HL-60 (cell line): ENCODE measurements around the gene AGTR1.
"Not testable (repeated sequence)": the region's sequence is repeated elsewhere in the genome, so short reads cannot be mapped to it uniquely, and the experiment has no call there.

Experiments used
- GABPA ChIP-seq: IDR thresholded peaks from 2 replicates; pipeline ENCODE4 v1.6.1; 2012; ENCODE audit warnings: low read depth
- POLR2AphosphoS5 ChIP-seq: IDR thresholded peaks from 2 replicates; pipeline ENCODE4 v1.6.1; 2012; ENCODE audit warnings: low read depth
- SPI1 ChIP-seq: IDR thresholded peaks from 2 replicates; pipeline ENCODE4 v1.6.1; 2012; ENCODE audit warnings: low read depth, mild to moderate bottlenecking, borderline replicate concordance
- TF ChIP-seq, protein P1 (sequence below): IDR thresholded peaks from one replicate; pipeline ENCODE4 v1.5.1; 2011; ENCODE audit warnings: low read length, control low read depth, inconsistent platforms; ENCODE audit not compliant: insufficient read depth
- TF ChIP-seq, protein P2 (sequence below): IDR thresholded peaks from 2 replicates; pipeline ENCODE4 v1.6.1; 2012; ENCODE audit warnings: low read depth; ENCODE audit not compliant: insufficient replicate concordance

DNA sequence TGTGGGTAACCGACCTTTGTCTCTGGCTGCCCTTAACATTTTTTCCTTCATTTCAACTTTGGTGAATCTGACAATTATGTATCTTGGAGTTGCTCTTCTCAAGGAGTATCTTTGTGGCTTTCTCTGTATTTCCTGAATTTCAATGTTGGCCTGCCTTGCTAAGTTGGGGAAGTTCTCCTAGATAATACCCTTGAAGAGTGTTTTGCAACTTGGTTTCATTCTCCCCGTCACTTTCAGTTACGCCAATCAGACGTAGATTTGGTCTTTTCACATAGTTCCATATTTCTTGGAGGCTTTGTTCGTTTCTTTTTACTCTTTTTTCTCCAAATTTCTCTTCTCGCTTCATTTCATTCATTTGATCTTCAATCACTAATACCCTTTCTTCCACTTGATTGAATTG, 87.3 kb downstream of the AGTR1 start:
- TF ChIP-seq, protein P1, sequence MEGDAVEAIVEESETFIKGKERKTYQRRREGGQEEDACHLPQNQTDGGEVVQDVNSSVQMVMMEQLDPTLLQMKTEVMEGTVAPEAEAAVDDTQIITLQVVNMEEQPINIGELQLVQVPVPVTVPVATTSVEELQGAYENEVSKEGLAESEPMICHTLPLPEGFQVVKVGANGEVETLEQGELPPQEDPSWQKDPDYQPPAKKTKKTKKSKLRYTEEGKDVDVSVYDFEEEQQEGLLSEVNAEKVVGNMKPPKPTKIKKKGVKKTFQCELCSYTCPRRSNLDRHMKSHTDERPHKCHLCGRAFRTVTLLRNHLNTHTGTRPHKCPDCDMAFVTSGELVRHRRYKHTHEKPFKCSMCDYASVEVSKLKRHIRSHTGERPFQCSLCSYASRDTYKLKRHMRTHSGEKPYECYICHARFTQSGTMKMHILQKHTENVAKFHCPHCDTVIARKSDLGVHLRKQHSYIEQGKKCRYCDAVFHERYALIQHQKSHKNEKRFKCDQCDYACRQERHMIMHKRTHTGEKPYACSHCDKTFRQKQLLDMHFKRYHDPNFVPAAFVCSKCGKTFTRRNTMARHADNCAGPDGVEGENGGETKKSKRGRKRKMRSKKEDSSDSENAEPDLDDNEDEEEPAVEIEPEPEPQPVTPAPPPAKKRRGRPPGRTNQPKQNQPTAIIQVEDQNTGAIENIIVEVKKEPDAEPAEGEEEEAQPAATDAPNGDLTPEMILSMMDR: not testable (repeated sequence)
- TF ChIP-seq SPI1, GABPA, POLR2AphosphoS5: not testable (repeated sequence)
- TF ChIP-seq, protein P2, sequence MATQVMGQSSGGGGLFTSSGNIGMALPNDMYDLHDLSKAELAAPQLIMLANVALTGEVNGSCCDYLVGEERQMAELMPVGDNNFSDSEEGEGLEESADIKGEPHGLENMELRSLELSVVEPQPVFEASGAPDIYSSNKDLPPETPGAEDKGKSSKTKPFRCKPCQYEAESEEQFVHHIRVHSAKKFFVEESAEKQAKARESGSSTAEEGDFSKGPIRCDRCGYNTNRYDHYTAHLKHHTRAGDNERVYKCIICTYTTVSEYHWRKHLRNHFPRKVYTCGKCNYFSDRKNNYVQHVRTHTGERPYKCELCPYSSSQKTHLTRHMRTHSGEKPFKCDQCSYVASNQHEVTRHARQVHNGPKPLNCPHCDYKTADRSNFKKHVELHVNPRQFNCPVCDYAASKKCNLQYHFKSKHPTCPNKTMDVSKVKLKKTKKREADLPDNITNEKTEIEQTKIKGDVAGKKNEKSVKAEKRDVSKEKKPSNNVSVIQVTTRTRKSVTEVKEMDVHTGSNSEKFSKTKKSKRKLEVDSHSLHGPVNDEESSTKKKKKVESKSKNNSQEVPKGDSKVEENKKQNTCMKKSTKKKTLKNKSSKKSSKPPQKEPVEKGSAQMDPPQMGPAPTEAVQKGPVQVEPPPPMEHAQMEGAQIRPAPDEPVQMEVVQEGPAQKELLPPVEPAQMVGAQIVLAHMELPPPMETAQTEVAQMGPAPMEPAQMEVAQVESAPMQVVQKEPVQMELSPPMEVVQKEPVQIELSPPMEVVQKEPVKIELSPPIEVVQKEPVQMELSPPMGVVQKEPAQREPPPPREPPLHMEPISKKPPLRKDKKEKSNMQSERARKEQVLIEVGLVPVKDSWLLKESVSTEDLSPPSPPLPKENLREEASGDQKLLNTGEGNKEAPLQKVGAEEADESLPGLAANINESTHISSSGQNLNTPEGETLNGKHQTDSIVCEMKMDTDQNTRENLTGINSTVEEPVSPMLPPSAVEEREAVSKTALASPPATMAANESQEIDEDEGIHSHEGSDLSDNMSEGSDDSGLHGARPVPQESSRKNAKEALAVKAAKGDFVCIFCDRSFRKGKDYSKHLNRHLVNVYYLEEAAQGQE: not testable (repeated sequence)
